Natural killer cell treated with Interleukin-12 subunit alpha and Interleukin-12 subunit beta and Interleukin-15 and Interleukin-18, amount 100 ng/mL, for 72 hours (primary cell): ENCODE results near the gene HIP1. TPM values are rescaled to one million over a fixed set of nuclear protein-coding genes. Genes with fewer than 3 reads are reported as not detected.
"Not testable (repeated sequence)": the region's sequence is repeated elsewhere in the genome, so short reads cannot be mapped to it uniquely, and the experiment has no call there.

Source experiments
- ATAC-seq, 2 donors: fragments of 150-1000 bp; cut with Tn5 transposase in 1 of 2; sonication (Bioruptor Pico), chemical (Tn5 transposase) in 1 of 2; 2 replicates each; pipeline ENCODE4 v1.10.0; 2021
- DNase-seq: peaks from one replicate; pipeline ENCODE4 v3.0.0; 2022; ENCODE audit warnings: low spot score
- H3K27ac Mint-ChIP-seq, 2 donors: 1 replicate in 1 of 2; 2 replicates in 1 of 2; pipeline ENCODE4 v1.8.0; 2022; ENCODE audit warnings: mixed read lengths in 2 of 2, mild to moderate bottlenecking in 1 of 2, moderate library complexity in 1 of 2
- H3K27me3 Mint-ChIP-seq, 2 donors: 1 replicate in 1 of 2; 2 replicates in 1 of 2; pipeline ENCODE4 v1.8.0; 2022; ENCODE audit warnings: mixed read lengths in 2 of 2
- H3K36me3 Mint-ChIP-seq: one replicate; pipeline ENCODE4 v1.8.0; 2022; ENCODE audit warnings: mixed read lengths
- H3K4me1 Mint-ChIP-seq, 2 donors: 1 replicate in 1 of 2; 2 replicates in 1 of 2; pipeline ENCODE4 v1.8.0; 2022; ENCODE audit warnings: low read depth in 2 of 2, mixed read lengths in 2 of 2, mild to moderate bottlenecking in 1 of 2
- H3K4me3 Mint-ChIP-seq: one replicate; pipeline ENCODE4 v1.8.0; 2022; ENCODE audit warnings: mixed read lengths
- H3K9me3 Mint-ChIP-seq: 2 replicates; pipeline ENCODE4 v1.8.0; 2022; ENCODE audit warnings: mixed read lengths
- total RNA-seq, 2 donors: library from RNA; stranded (reverse); gene quantifications; one replicate each; pipeline ENCODE4 v1.2.3, GENCODE V29; 2022

The HIP1 gene
- total RNA-seq, 2 donors from 2014 or later: 13.5 to 22.0 TPM

- H3K9me3 Mint-ChIP-seq: no peaks in the 10 kb centered on the region
- no peak for DNase-seq
- H3K36me3 Mint-ChIP-seq: no peaks in the 10 kb centered on the region
Observed at GRCh38 chr7:75579899-75580298, 158.8 kb downstream of the HIP1 start.

DNA sequence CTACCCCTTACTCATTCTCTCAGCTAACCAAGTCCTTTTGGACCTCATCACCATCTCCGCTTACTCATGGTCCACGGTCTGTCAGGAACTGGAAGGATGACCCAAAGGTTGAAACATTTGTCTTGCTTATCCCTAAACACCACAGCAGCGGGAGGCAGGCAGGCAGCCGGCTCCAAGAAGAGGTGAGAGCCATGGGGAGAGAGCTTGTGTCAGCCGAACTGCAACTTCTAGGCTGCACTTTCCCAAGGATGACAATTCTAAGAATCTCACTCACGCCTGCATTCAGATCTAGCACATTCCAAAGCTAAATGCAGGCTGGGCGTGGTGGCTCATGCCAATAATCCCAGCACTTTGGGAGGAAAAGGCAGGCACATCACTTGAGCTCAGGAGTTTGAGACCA lies 160.7 kb downstream of the HIP1 start:
- Mint-ChIP-seq H3K4me1 (peaks cover 0 to 4% of the 10 kb centered on the region in 2 donors), H3K27ac (no peak overlapping the region), H3K9me3 (no peaks in the 10 kb centered on the region), H3K27me3 (no peaks in the 10 kb centered on the region), H3K36me3 (no peaks in the 10 kb centered on the region), H3K4me3 (no peak overlapping the region)
- ATAC-seq: no peak
- no peak for DNase-seq

More at GRCh38 chr7:75579899-75580298, 158.8 kb downstream of the HIP1 start:
- Mint-ChIP-seq H3K4me3 (no peak overlapping the region), H3K27ac (no peak overlapping the region), H3K27me3 (no peaks in the 10 kb centered on the region), H3K4me1 (peaks cover 0 to 4% of the 10 kb centered on the region in 2 donors)
- ATAC-seq: no peak

GRCh38 chr7:75575488-75576121 lies 163.1 kb downstream of the HIP1 start:
- no peak overlapping the region for H3K27ac Mint-ChIP-seq
- no peaks in the 10 kb centered on the region for H3K27me3 Mint-ChIP-seq
- no peaks in the 10 kb centered on the region for H3K36me3 Mint-ChIP-seq
- ATAC-seq (no peak), DNase-seq (no peak)
- peaks cover 0 to 4% of the 10 kb centered on the region in 2 donors for H3K4me1 Mint-ChIP-seq
- H3K4me3 Mint-ChIP-seq: no peak overlapping the region
- H3K9me3 Mint-ChIP-seq: no peaks in the 10 kb centered on the region

GRCh38 chr7:75573477-75574019 lies 165.2 kb downstream of the HIP1 start:
- ATAC-seq (no peak), DNase-seq (no peak)
- H3K27me3 Mint-ChIP-seq: no peaks in the 10 kb centered on the region
- H3K36me3 Mint-ChIP-seq: no peaks in the 10 kb centered on the region
- no peak overlapping the region for H3K4me3 Mint-ChIP-seq
- H3K4me1 Mint-ChIP-seq: no peaks in the 10 kb centered on the region
- H3K9me3 Mint-ChIP-seq: no peaks in the 10 kb centered on the region
- no peak overlapping the region for H3K27ac Mint-ChIP-seq

- Mint-ChIP-seq H3K36me3 (no peaks in the 10 kb centered on the region), H3K9me3 (no peaks in the 10 kb centered on the region), H3K27ac (no peak overlapping the region), H3K27me3 (no peaks in the 10 kb centered on the region), H3K4me1 (no peaks in the 10 kb centered on the region), H3K4me3 (no peak overlapping the region)
- ATAC-seq: no peak
- DNase-seq: no peak
Observed at GRCh38 chr7:75572814-75573213, 165.9 kb downstream of the HIP1 start.

GRCh38 chr7:75572396-75572795 lies 166.3 kb downstream of the HIP1 start:
- ATAC-seq (no peak), DNase-seq (no peak)
- Mint-ChIP-seq H3K4me3 (no peak overlapping the region), H3K36me3 (no peaks in the 10 kb centered on the region), H3K4me1 (no peaks in the 10 kb centered on the region), H3K27ac (no peak overlapping the region), H3K9me3 (no peaks in the 10 kb centered on the region), H3K27me3 (no peaks in the 10 kb centered on the region)

DNA sequence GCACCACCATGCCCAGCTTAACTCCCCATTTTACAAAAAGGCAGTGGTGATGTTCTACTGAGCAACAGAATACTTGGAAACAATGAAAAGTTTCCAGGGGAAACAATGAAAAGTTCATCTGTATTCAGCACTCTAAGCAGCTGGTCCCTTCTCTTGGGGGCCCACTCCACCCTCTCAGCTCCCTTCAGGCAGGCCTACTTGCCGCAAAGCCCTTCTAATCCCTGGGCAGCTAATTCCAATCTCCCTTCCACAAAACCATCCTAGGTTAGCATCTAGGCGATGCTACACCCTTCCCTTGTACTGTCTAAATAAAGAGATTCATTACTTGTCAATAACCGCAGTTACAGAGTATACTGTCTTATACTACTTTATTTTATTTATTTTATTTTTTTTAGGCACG lies 167.5 kb downstream of the HIP1 start:
- ATAC-seq: no peak

DNA sequence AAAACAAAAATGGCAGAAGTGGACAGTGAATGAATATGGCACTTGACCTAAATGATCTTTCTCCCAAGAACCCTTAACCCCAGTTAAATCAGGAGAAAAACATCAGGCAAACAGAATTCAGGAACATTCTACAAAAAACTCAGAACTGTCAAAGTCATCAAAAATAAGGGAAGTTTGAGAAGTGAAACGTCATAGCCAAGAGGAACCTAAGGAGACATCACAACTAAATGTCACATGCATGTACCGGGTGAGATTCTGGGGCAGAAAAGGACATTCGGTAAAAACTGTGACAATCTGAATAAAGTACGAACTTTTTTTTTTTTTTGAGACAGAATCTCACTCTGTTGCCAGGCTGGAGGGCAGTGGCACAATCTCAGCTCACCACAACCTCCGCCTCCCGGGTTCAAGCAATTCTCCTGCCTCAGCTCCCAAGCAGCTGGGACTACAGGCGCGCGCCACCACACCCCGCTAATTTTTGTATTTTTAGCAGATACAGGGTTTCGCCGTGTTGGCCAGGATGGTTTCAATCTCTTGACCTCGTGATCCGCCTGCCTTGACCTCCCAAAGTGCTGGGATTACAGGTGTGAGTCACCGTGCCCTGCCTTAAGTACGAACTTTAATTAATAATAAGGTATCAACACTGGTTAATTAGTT lies 169.0 kb downstream of the HIP1 start:
- not testable (repeated sequence) for H3K4me1 Mint-ChIP-seq, H3K27ac Mint-ChIP-seq, DNase-seq, H3K27me3 Mint-ChIP-seq, ATAC-seq, H3K9me3 Mint-ChIP-seq, H3K36me3 Mint-ChIP-seq, H3K4me3 Mint-ChIP-seq

More for the DNA sequence above, 167.5 kb downstream of the HIP1 start:
- DNase-seq: no peak
- no peaks in the 10 kb centered on the region for H3K4me1 Mint-ChIP-seq
- H3K27me3 Mint-ChIP-seq: no peaks in the 10 kb centered on the region
- H3K36me3 Mint-ChIP-seq: no peaks in the 10 kb centered on the region
- H3K4me3 Mint-ChIP-seq: no peak overlapping the region
- no peak overlapping the region for H3K27ac Mint-ChIP-seq
- H3K9me3 Mint-ChIP-seq: no peaks in the 10 kb centered on the region

- DNase-seq: no peak
- Mint-ChIP-seq H3K27me3 (no peaks in the 10 kb centered on the region), H3K4me3 (no peak overlapping the region), H3K27ac (no peak overlapping the region), H3K9me3 (no peaks in the 10 kb centered on the region), H3K36me3 (no peaks in the 10 kb centered on the region), H3K4me1 (no peaks in the 10 kb centered on the region)
- no peak for ATAC-seq
Observed at GRCh38 chr7:75567948-75568595, 170.7 kb downstream of the HIP1 start.

- H3K27me3 Mint-ChIP-seq: no peaks in the 10 kb centered on the region
- ATAC-seq (no peak), DNase-seq (no peak)
- H3K36me3 Mint-ChIP-seq: peaks cover 6% of the 10 kb centered on the region
- no peak overlapping the region for H3K27ac Mint-ChIP-seq
- H3K4me3 Mint-ChIP-seq: no peak overlapping the region
- no peaks in the 10 kb centered on the region for H3K4me1 Mint-ChIP-seq
- H3K9me3 Mint-ChIP-seq: peaks cover 3% of the 10 kb centered on the region
Observed at GRCh38 chr7:75565132-75565837, 173.5 kb downstream of the HIP1 start.

- Mint-ChIP-seq H3K27ac (no peak overlapping the region), H3K4me1 (no peaks in the 10 kb centered on the region), H3K9me3 (peaks cover 3% of the 10 kb centered on the region), H3K27me3 (no peaks in the 10 kb centered on the region), H3K4me3 (no peak overlapping the region), H3K36me3 (peaks cover 6% of the 10 kb centered on the region)
- ATAC-seq (no peak), DNase-seq (no peak)
Observed at GRCh38 chr7:75563171-75563570, 175.6 kb downstream of the HIP1 start.

DNA sequence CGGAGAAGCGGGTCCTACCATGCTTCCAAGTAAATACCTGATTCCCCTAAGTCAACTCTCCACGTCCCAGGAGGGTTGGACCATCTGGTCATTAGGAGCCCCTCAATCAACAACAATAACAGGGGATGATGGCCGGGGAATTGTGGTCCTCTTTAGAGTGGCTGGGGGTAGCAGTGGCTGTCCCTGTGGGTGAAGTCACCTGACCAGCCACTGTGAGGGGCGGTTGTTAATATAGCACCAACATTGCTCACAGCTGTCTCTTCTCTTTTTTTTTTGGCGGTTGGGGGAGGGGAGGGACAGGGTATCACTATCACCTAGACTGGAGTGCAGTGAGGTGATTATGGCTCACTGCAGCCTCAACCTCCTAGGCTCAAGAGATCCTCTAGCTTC lies 178.8 kb downstream of the HIP1 start:
- DNase-seq (no peak), ATAC-seq (no peak)
- no peak overlapping the region for H3K27ac Mint-ChIP-seq
- H3K27me3 Mint-ChIP-seq: no peaks in the 10 kb centered on the region
- H3K9me3 Mint-ChIP-seq: peaks cover 3% of the 10 kb centered on the region
- no peaks in the 10 kb centered on the region for H3K4me1 Mint-ChIP-seq
- no peak overlapping the region for H3K4me3 Mint-ChIP-seq
- H3K36me3 Mint-ChIP-seq: peaks cover 12% of the 10 kb centered on the region

GRCh38 chr7:75559355-75559975 lies 179.3 kb downstream of the HIP1 start:
- ATAC-seq: no peak
- peaks cover 12% of the 10 kb centered on the region for H3K36me3 Mint-ChIP-seq
- H3K4me3 Mint-ChIP-seq: no peak overlapping the region
- H3K9me3 Mint-ChIP-seq: peaks cover 3% of the 10 kb centered on the region
- H3K27ac Mint-ChIP-seq: no peak overlapping the region
- H3K27me3 Mint-ChIP-seq: no peaks in the 10 kb centered on the region
- H3K4me1 Mint-ChIP-seq: no peaks in the 10 kb centered on the region
- no peak for DNase-seq
